Natural killer cell treated with Interleukin-12 subunit alpha and Interleukin-12 subunit beta and Interleukin-15 and Interleukin-18, amount 100 ng/mL, for 72 hours (primary cell): ENCODE data around the gene NSG1. TPM values are rescaled to one million over a fixed set of nuclear protein-coding genes. Genes with fewer than 3 reads are reported as not detected.
"Not testable (repeated sequence)": the region's sequence is repeated elsewhere in the genome, so short reads cannot be mapped to it uniquely, and the experiment has no call there.

Source experiments
- ATAC-seq, 2 donors: fragments of 150-1000 bp; cut with Tn5 transposase in 1 of 2; sonication (Bioruptor Pico), chemical (Tn5 transposase) in 1 of 2; 2 replicates each; pipeline ENCODE4 v1.10.0; 2021
- DNase-seq: peaks from one replicate; pipeline ENCODE4 v3.0.0; 2022; ENCODE audit warnings: low spot score
- H3K27ac Mint-ChIP-seq, 2 donors: 1 replicate in 1 of 2; 2 replicates in 1 of 2; pipeline ENCODE4 v1.8.0; 2022; ENCODE audit warnings: mixed read lengths in 2 of 2, mild to moderate bottlenecking in 1 of 2, moderate library complexity in 1 of 2
- H3K27me3 Mint-ChIP-seq, 2 donors: 1 replicate in 1 of 2; 2 replicates in 1 of 2; pipeline ENCODE4 v1.8.0; 2022; ENCODE audit warnings: mixed read lengths in 2 of 2
- H3K36me3 Mint-ChIP-seq: one replicate; pipeline ENCODE4 v1.8.0; 2022; ENCODE audit warnings: mixed read lengths
- H3K4me1 Mint-ChIP-seq, 2 donors: 1 replicate in 1 of 2; 2 replicates in 1 of 2; pipeline ENCODE4 v1.8.0; 2022; ENCODE audit warnings: low read depth in 2 of 2, mixed read lengths in 2 of 2, mild to moderate bottlenecking in 1 of 2
- H3K4me3 Mint-ChIP-seq: one replicate; pipeline ENCODE4 v1.8.0; 2022; ENCODE audit warnings: mixed read lengths
- H3K9me3 Mint-ChIP-seq: 2 replicates; pipeline ENCODE4 v1.8.0; 2022; ENCODE audit warnings: mixed read lengths
- total RNA-seq, 2 donors: library from RNA; stranded (reverse); gene quantifications; one replicate each; pipeline ENCODE4 v1.2.3, GENCODE V29; 2022

The NSG1 gene, protein sequence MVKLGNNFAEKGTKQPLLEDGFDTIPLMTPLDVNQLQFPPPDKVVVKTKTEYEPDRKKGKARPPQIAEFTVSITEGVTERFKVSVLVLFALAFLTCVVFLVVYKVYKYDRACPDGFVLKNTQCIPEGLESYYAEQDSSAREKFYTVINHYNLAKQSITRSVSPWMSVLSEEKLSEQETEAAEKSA
- under 1 TPM in 1 of 2 donors, not detected in 1; 0.38 TPM for total RNA-seq

DNA sequence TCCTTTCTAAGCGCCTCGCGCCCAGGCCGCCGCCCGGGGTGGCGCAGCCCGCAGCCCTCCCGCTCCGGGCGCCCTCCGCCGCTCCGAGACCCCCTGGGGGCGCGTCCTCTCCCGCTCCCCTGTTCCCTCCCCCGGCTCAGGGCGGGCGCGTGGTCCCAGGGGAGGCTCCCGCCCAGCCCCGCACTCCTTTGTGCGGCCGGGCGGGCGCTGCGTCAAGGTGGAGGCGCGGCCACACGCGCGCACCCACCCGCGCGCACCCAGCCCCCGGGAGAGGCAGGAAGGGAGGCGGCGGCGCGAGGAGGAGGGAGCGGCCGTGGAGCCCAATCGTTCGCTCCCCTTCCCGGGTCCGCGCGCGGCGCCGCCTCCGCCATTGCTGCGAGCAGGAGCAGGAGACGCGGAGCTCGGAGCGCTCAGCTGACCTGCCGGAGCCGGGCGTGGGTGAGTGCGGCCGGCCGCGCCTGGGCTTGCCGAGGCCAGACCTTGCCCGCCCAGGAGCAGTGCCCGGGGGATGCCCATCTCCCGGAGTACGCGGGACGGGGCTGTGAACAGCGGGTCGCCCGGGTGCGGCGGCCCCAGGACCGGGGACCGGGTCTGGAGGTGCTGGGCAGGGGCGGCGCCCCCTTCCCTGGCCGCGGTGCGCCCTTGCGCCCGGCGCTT lies at the start of gene NSG1:
NSG1 (plus strand) TSS at position 367 of the 657 bp plus-strand sequence. CDS start 528 bp downstream, outside the sequence.
- DNase-seq (no peak), ATAC-seq (no peak)
- Mint-ChIP-seq H3K27me3 (peaks cover 30 to 42% of the 10 kb centered on the region in 2 donors), H3K27ac (no peak within 1 kb of the TSS), H3K4me1 (peaks cover 0 to 13% of the 10 kb centered on the region in 2 donors), H3K36me3 (no peaks in the 10 kb centered on the region), H3K9me3 (no peaks in the 10 kb centered on the region), H3K4me3 (no peak within 1 kb of the TSS)

DNA sequence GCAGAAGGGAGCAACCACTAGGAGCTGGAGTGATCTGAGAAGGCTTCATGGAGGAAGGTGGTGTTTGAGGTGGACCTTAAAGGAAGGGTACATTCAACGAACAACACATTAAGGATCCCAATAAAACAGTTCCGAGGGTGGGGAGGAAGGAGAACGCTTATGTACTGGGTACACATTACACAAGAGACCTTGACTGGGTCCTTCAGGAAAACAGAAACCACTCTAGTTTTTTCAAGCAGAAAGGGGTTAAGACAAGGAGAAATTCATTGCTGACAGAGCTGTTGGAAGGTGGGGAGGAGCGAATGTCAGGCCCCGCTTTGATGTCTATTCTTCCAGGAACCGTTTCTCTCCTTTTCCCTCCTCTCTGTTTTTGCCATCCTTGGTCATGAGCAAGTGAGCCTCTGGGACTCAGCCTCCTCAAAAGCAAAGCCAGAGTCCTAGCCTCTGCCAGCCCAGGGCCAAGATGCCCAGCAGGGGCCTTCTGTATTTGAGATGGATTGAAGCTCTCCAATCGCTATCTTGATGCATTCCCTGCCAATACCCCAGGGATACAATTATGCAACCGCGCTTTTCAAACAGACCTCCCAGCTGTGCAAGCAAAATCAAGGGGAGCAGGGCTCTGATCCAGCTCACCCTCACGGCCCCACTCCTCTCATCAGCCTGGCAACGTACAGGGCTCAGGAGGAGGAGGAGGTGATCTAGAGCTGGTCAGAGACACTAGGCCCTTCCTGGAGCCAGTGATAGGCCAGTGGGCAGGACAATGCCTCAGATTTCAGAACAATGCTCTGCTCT lies 48.5 kb upstream of the NSG1 start:
- ATAC-seq (peak in 1 of 2 donors; percentile 7), DNase-seq (no peak)
- Mint-ChIP-seq H3K27ac (no peak overlapping the region), H3K4me1 (peaks cover 0 to 5% of the 10 kb centered on the region in 2 donors), H3K36me3 (no peaks in the 10 kb centered on the region), H3K9me3 (no peaks in the 10 kb centered on the region), H3K27me3 (peaks cover 0 to 2% of the 10 kb centered on the region in 2 donors), H3K4me3 (no peak overlapping the region)

DNA sequence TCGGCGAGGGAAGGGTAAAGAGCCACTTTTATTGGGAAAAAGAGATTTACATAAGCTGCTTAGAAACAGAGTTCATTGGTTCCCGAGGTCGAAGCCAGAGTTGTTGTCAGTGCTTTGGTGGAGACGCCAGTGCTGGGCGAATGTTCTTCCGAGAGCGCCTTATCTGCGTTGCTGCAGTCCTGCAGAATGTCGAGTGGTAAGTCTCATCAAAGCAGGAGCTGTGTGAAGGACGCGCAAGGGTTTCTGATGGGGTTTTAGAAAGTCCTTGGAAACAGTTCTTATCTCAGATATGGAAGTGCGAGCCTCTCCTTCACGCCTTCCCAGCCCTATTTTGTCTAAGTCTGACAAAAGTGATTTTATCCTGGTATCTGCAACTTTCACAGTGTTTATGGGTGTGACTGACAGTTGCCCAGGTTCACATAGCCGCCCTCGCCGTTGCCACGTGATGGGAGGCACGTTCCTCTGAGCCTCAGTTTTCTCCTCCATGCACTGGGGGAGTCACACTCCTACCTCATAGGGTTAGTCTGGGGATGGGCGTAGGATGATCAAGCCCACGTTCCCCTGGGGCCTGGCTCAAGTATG lies 47.3 kb upstream of the NSG1 start:
- Mint-ChIP-seq H3K4me1 (peaks cover 0 to 5% of the 10 kb centered on the region in 2 donors), H3K36me3 (no peaks in the 10 kb centered on the region), H3K9me3 (no peaks in the 10 kb centered on the region), H3K27me3 (peaks cover 0 to 2% of the 10 kb centered on the region in 2 donors), H3K4me3 (no peak overlapping the region), H3K27ac (no peak overlapping the region)
- no peak for ATAC-seq
- DNase-seq: no peak

DNA sequence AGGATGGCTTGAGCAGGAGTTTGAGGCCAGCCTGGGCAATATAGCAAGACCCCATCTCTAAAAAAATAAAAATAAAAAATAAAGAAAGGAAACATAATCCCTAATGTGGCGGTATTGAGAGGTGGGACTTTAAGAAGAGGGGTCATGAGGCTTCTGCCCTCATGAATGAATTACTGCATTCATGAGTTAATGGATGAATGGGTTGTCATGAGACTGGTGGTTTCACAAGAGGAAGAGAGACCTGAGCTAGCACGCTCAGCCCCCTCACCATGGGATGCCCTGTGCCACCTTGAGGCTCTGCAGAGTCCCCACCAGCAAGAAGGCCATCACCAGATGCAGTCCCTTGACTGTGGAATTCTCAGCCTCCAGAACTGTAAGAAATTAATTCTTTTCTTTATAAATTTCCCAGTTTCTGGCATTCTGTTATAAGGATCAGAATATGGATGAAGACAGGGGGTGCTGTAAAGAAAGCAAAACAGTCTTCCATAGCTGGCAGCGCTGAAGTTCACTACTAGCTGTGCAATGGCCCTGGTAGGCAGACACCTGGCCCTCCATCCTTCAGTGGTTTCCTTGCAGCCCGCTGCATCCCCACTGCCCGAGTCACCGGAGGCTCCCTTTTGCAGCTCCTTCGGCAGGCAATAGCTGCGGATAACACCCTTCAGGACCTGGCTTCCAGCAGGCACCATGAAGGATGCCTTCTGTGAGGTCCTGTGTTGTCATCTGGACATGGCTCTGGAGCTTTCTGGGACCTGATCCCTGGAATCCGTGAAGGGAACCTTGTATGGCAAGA lies 44.8 kb upstream of the NSG1 start:
- DNase-seq: no peak
- Mint-ChIP-seq H3K27ac (no peak overlapping the region), H3K9me3 (no peaks in the 10 kb centered on the region), H3K27me3 (no peaks in the 10 kb centered on the region), H3K36me3 (no peaks in the 10 kb centered on the region), H3K4me1 (no peaks in the 10 kb centered on the region), H3K4me3 (no peak overlapping the region)
- no peak for ATAC-seq

DNA sequence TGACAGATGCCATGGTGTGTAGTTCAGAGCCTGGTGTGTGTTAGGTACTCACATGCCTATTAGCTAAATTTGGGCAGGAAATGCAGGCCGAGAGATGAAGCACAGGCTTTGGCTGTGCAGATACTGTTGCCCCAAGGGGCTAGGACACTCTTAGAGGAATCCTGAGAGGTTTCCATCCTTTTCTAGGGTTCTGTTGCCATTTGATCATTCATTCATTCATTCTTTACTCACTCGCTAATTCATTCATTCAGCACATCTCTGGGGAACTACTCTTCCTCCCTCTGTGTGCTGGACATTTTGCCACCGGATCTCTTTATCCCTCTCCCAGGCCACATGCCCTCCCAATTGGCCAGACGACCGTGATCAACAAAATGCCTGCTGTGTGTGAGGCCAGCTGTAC lies 43.9 kb upstream of the NSG1 start:
- Mint-ChIP-seq H3K4me3 (no peak overlapping the region), H3K27ac (no peak overlapping the region), H3K36me3 (no peaks in the 10 kb centered on the region), H3K9me3 (no peaks in the 10 kb centered on the region), H3K4me1 (no peaks in the 10 kb centered on the region), H3K27me3 (no peaks in the 10 kb centered on the region)
- ATAC-seq (no peak), DNase-seq (no peak)

DNA sequence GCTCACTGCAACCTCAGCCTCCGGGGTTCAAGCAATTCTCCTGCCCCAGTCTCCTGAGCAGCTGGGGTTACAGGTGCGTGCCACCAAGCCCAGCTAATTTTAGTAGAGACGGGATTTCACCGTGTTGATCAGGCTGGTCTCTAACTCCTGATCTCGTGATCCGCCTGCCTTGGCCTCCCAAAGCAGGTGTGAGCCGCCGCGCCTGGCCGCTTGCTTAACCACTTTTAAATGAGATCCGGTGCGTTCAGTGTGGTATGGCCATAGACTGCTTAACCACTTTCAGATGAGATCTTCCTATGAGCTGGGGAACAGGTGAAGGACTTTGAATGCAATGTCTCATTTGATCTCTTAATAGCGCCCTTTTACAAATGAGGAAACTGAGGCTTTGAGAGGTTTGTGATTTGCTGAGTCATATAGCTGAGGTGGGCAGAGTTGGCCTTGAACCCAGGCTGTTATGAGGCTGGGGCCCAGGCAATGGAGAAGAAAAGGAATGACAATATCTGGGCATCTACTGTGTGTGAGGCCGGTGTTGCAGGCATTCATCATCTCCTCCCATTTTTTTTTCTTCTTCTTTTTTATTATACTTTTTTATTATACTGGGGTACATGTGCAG lies 41.9 kb upstream of the NSG1 start:
- DNase-seq (no peak), ATAC-seq (no peak)
- Mint-ChIP-seq H3K9me3 (no peaks in the 10 kb centered on the region), H3K36me3 (no peaks in the 10 kb centered on the region), H3K4me1 (peaks cover 4 to 6% of the 10 kb centered on the region in 2 donors), H3K27me3 (no peaks in the 10 kb centered on the region), H3K27ac (no peak overlapping the region), H3K4me3 (no peak overlapping the region)

DNA sequence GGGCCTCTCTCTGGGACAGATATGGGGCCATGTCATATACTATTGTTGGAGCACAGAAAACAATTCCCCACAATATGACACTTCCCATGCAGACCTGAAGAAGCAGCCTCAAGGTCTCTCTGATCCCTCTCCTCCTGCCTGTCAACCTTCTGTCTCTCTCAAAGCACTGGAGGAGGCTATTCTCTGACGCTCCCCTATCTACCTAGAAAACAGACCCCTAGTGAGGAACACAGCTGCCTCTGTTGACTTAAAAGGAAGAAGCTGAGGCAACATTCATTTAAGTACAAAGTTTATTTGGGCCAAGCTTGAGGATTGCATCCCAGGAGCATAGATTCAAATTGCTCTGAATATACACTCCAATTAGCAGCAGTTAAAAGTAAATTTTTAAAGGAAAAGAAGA lies 39.3 kb upstream of the NSG1 start:
- peaks cover 4 to 6% of the 10 kb centered on the region in 2 donors for H3K4me1 Mint-ChIP-seq
- DNase-seq (no peak), ATAC-seq (no peak)
- no peak overlapping the region for H3K27ac Mint-ChIP-seq
- H3K4me3 Mint-ChIP-seq: no peak overlapping the region
- no peaks in the 10 kb centered on the region for H3K27me3 Mint-ChIP-seq
- no peaks in the 10 kb centered on the region for H3K36me3 Mint-ChIP-seq
- no peaks in the 10 kb centered on the region for H3K9me3 Mint-ChIP-seq

DNA sequence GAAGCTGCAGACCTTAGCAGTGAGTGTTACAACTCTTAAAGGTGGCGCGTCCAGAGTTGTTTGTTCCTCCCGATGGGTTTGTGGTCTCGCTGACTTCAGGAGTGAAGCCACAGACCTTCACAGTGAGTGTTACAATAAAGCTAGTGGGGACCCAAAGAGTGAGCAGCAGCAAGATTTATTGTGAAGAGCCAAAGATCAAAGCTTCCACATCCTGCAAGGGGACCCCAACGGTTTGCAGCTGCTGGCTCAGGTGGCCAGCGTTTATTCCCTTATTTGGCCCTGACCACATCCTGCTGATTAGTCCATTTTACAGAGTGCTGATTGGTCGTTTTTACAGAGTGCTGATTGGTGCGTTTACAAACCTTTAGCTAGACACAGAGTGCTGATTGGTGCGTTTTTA lies 38.3 kb upstream of the NSG1 start:
- not testable (repeated sequence) for H3K27me3 Mint-ChIP-seq, ATAC-seq, DNase-seq, H3K9me3 Mint-ChIP-seq, H3K4me3 Mint-ChIP-seq, H3K36me3 Mint-ChIP-seq, H3K4me1 Mint-ChIP-seq
- peak overlapping the region in 1 of 2 donors; percentile 33 for H3K27ac Mint-ChIP-seq

DNA sequence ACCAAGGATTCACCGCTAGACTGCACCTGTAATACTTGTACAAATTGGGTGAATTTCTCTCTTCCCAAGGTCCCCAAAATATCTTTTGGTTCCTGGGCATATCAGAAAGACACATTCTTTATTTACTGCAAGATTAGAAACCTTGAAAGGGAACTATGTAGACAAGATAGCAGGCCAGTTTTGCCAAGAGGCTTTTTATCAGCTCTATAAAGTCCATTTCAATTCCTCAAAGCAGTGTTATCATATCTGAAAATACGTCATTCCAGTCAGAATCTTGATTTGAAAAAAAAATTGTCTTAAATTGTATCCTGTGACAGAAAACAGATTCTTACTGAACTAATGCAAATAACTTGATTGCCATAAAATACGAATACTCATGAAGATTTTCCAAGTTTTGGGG lies 37.0 kb upstream of the NSG1 start:
- no peaks in the 10 kb centered on the region for H3K36me3 Mint-ChIP-seq
- DNase-seq: no peak
- no peaks in the 10 kb centered on the region for H3K9me3 Mint-ChIP-seq
- peaks cover 0 to 4% of the 10 kb centered on the region in 2 donors for H3K27me3 Mint-ChIP-seq
- ATAC-seq: no peak
- H3K27ac Mint-ChIP-seq: no peak overlapping the region
- peaks cover 4 to 6% of the 10 kb centered on the region in 2 donors for H3K4me1 Mint-ChIP-seq
- H3K4me3 Mint-ChIP-seq: no peak overlapping the region

DNA sequence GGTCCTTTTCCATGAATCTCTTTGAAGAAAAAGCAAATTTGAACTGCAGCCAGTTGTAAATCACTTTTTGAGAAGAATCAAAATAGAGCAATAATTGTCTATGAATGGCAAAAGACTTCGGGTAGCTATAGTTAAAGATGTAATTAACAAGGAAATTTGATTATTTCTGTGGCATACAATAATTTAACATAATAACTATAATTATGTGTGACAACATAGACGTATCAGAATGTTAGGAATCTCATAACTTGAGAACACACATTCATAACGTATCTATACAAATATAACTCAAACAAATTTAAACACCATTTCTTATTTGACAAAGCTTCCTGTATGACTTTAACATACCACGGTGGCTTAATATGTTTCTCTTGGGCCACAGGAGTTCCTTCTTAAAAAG lies 36.0 kb upstream of the NSG1 start:
- no peaks in the 10 kb centered on the region for H3K9me3 Mint-ChIP-seq
- DNase-seq (no peak), ATAC-seq (no peak)
- peaks cover 7 to 8% of the 10 kb centered on the region in 2 donors for H3K27me3 Mint-ChIP-seq
- no peaks in the 10 kb centered on the region for H3K36me3 Mint-ChIP-seq
- H3K4me3 Mint-ChIP-seq: no peak overlapping the region
- no peak overlapping the region for H3K27ac Mint-ChIP-seq
- peaks cover 4 to 13% of the 10 kb centered on the region in 2 donors for H3K4me1 Mint-ChIP-seq

DNA sequence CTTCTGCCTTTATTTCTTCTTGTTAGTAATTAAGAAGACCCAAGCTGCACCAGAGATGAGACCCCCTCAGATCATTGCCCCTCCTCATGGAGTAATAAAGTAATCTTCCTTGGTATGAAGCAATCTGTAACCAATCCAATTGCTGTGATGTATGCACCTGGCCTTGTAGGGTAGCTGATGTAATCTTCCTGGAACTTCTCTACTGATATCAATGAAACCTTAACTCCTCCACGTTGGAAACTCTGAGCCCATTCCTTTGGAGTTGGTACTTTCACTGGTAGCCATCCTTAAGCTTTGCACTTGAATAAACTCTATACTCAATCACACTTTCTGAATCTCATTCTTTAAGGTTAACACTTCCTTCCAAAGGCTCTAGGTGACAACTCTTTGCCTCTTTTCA lies 31.6 kb upstream of the NSG1 start:
- no peak for ATAC-seq
- Mint-ChIP-seq H3K27ac (no peak overlapping the region), H3K4me1 (peaks cover 0 to 8% of the 10 kb centered on the region in 2 donors), H3K27me3 (peaks cover 19 to 20% of the 10 kb centered on the region in 2 donors), H3K4me3 (no peak overlapping the region), H3K36me3 (no peaks in the 10 kb centered on the region), H3K9me3 (no peaks in the 10 kb centered on the region)
- no peak for DNase-seq

DNA sequence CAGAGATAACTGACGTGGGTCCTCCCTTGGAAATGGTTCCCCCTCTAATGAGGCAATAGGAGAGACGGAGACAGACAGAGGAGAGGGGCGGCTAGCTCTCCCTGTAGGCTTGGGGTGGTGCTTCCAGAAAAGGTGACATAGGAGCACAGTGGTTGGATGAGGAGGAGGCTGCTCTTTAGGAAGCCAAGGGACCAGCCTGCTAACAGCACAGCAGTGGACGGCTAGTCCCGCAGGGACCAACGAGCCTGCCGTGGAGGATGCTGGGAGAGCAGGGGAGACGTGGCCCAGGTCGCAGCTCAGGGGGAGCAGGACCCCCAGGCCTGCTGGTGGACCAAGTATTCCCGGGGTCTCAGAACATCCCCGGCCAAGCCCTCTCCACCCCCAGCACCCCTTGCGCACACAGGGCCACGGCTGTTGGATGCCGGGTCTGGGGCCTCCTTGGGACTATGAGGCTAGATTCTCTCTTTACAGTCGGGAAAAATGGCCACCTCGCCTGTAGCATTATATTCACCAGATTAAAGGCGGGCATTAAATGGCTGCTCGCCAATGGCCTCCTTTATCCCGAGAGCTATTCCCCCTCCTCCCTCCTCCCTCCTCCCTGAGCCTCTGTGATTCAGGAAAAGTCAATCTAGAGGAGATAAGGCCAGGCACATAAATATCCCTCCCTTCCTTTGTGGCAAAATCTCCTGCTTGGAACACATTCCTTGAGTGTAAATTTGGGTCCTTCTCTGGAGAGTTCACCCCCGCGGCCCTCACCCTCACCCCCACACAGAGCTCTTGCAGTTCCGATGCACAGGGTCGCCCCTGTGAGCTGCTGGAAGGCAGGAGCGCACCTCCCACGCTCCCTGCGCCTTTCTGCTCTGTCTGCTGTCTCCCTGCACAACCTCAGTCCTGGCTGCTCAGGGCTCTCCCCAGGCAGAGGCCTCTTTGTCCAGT lies 30.5 kb upstream of the NSG1 start:
- DNase-seq (no peak), ATAC-seq (peak in 1 of 2 donors; percentile 36)
- H3K36me3 Mint-ChIP-seq: no peaks in the 10 kb centered on the region
- peaks cover 0 to 8% of the 10 kb centered on the region in 2 donors for H3K4me1 Mint-ChIP-seq
- H3K4me3 Mint-ChIP-seq: no peak overlapping the region
- peaks cover 22 to 24% of the 10 kb centered on the region in 2 donors for H3K27me3 Mint-ChIP-seq
- no peaks in the 10 kb centered on the region for H3K9me3 Mint-ChIP-seq
- no peak overlapping the region for H3K27ac Mint-ChIP-seq
